Mesenchymal stem cell (in vitro differentiated cells and primary cell): ENCODE measurements around the gene C2CD3.
A peak's percentile ranks its signal among the peaks of the same experiment; 100 is the strongest.

Experiments
- DNase-seq: peaks from one replicate; pipeline ENCODE4 v3.0.0-alpha.2; 2013
- H2AFZ ChIP-seq: one replicate; pipeline ENCODE4 v1.6.1; 2013; ENCODE audit warnings: low read depth, mild to moderate bottlenecking, control low read depth, inconsistent platforms, low read length, moderate library complexity
- H2AK5ac ChIP-seq: 2 replicates; pipeline ENCODE4 v1.6.1; 2013; ENCODE audit warnings: low read length, moderate library complexity, mild to moderate bottlenecking, inconsistent platforms; ENCODE audit not compliant: severe bottlenecking
- H2BK120ac ChIP-seq: one replicate; pipeline ENCODE4 v1.6.1; 2013; ENCODE audit warnings: low read depth, mild to moderate bottlenecking, inconsistent platforms, low read length, moderate library complexity
- H2BK12ac ChIP-seq, 2 experiments: one replicate each; pipeline ENCODE4 v1.6.1; 2013; ENCODE audit warnings: inconsistent platforms in 2 of 2, low read length in 2 of 2, mild to moderate bottlenecking in 2 of 2, moderate library complexity in 2 of 2, control low read depth in 1 of 2
- H2BK15ac ChIP-seq: one replicate; pipeline ENCODE4 v1.6.1; 2013; ENCODE audit warnings: mild to moderate bottlenecking, low read depth, inconsistent platforms; ENCODE audit not compliant: poor library complexity, severe bottlenecking
- H2BK5ac ChIP-seq: 2 replicates; pipeline ENCODE4 v1.6.1; 2013; ENCODE audit warnings: low read depth, mild to moderate bottlenecking, low read length, control low read depth, inconsistent platforms; ENCODE audit not compliant: poor library complexity, severe bottlenecking
- H3K14ac ChIP-seq, 2 experiments: one replicate each; pipeline ENCODE4 v1.6.1; 2013; ENCODE audit warnings: inconsistent platforms in 2 of 2, low read length in 2 of 2, control low read depth in 1 of 2, mild to moderate bottlenecking in 1 of 2, moderate library complexity in 1 of 2
- H3K18ac ChIP-seq, 2 experiments: one replicate each; pipeline ENCODE4 v1.6.1; 2013; ENCODE audit warnings: inconsistent platforms in 2 of 2, low read length in 2 of 2, control low read depth in 1 of 2, low read depth in 1 of 2, mild to moderate bottlenecking in 1 of 2
- H3K23ac ChIP-seq, 2 experiments: one replicate each; pipeline ENCODE4 v1.6.1; 2013; ENCODE audit warnings: inconsistent platforms in 2 of 2, low read length in 2 of 2, mild to moderate bottlenecking in 2 of 2, moderate library complexity in 2 of 2, control low read depth in 1 of 2
- H3K27ac ChIP-seq: 2 replicates; pipeline ENCODE4 v1.5.1; 2013; ENCODE audit warnings: mild to moderate bottlenecking, moderate library complexity, low read length, control low read depth, inconsistent platforms; ENCODE audit not compliant: poor library complexity, severe bottlenecking
- H3K27me3 ChIP-seq, 2 experiments: 2 replicates each; pipeline versions ENCODE4 v1.6.1 to v1.7.0; 2013; ENCODE audit warnings: low read length in 2 of 2, mild to moderate bottlenecking in 2 of 2, moderate library complexity in 2 of 2, control low read depth in 1 of 2, inconsistent platforms in 1 of 2; ENCODE audit not compliant: control insufficient read depth in 1 of 2, insufficient read depth in 1 of 2
- H3K36me3 ChIP-seq, 2 experiments: 2 replicates each; pipeline versions ENCODE4 v1.6.1 to v1.7.0; 2013; ENCODE audit warnings: low read length in 2 of 2, control low read depth in 1 of 2, inconsistent platforms in 1 of 2, low read depth in 1 of 2, mild to moderate bottlenecking in 1 of 2; ENCODE audit not compliant: insufficient read depth in 2 of 2, control insufficient read depth in 1 of 2
- H3K4ac ChIP-seq, 2 experiments: one replicate each; pipeline ENCODE4 v1.6.1; 2013; ENCODE audit warnings: inconsistent platforms in 2 of 2, low read length in 2 of 2, mild to moderate bottlenecking in 2 of 2, moderate library complexity in 2 of 2, control low read depth in 1 of 2, low read depth in 1 of 2
- H3K4me1 ChIP-seq: 2 replicates; pipeline ENCODE4 v1.6.1; 2013; ENCODE audit warnings: low read depth, low read length, control low read depth; ENCODE audit not compliant: control insufficient read depth, insufficient read depth
- H3K4me2 ChIP-seq: 2 replicates; pipeline ENCODE4 v1.6.1; 2013; ENCODE audit warnings: low read length, mild to moderate bottlenecking, inconsistent platforms; ENCODE audit not compliant: poor library complexity, severe bottlenecking
- H3K4me3 ChIP-seq, 2 experiments: 2 replicates each; pipeline versions ENCODE4 v1.5.1 to v1.7.0; 2013; ENCODE audit warnings: low read length in 2 of 2, mild to moderate bottlenecking in 2 of 2, control low read depth in 1 of 2, low read depth in 1 of 2; ENCODE audit not compliant: insufficient read depth in 1 of 2
- H3K79me1 ChIP-seq: replicated peaks from 2 replicates; pipeline ENCODE4 v1.6.1; 2013; ENCODE audit warnings: mild to moderate bottlenecking, control low read depth, low read length, inconsistent platforms; ENCODE audit not compliant: poor library complexity, severe bottlenecking
- H3K9ac ChIP-seq: 2 replicates; pipeline ENCODE4 v1.7.0; 2013; ENCODE audit warnings: mild to moderate bottlenecking, low read length, moderate library complexity
- H3K9me3 ChIP-seq: 2 replicates; pipeline ENCODE4 v1.7.0; 2013; ENCODE audit warnings: mild to moderate bottlenecking, low read length; ENCODE audit not compliant: control insufficient read depth
- H4K8ac ChIP-seq: one replicate; pipeline ENCODE4 v1.6.1; 2013; ENCODE audit warnings: inconsistent platforms, mild to moderate bottlenecking, low read length, moderate library complexity
- H4K91ac ChIP-seq: one replicate; pipeline ENCODE4 v1.6.1; 2013; ENCODE audit warnings: mild to moderate bottlenecking, low read length, inconsistent platforms
- WGBS: methylation state at CpG from one replicate; pipeline ENCODE4 v1.1.7; 2013; ENCODE audit warnings: mixed read lengths; 5-methylcytosine and 5-hydroxymethylcytosine counted together

The C2CD3 gene

DNA sequence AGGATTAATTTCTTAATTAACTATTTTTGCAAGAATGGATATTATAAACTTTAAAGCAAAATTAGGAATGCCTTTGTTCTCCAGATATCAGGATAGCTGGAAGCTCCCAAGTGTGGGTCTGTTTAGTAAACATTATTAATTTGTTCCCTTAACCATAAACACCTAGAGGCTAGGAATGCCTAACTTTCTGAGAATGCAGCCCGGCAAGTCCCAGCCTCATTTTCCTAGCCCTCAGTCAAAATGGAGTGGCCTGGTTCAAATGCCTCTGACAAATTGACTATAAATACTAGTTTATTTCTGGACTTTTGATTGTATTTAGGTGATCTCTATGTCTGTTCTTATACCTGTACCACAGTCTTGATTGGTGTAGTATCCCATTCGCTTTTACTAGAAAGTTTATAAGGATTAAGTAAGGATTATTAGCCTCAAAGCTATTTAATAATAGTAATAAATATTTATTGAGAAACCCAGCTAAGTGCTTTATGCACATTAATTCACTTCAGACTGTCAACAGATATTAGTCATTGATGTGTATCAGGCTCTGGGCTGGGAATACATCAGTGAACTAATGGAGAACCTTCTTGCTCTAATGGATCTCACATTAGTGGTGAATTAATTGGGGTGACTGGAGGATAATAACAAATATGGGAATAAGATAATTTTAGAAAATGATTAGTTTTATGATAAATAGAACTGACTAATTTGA is 26.1 kb upstream of the C2CD3 start:
- Histone ChIP-seq H3K27ac (no peak overlapping the region), H4K8ac (no peak overlapping the region), H3K14ac (no peak overlapping the region), H3K4me3 (no peak overlapping the region), H3K27me3 (no peaks in the 10 kb centered on the region), H3K4ac (no peak overlapping the region), H3K4me2 (no peak overlapping the region), H3K18ac (no peak overlapping the region), H3K36me3 (peaks cover 0 to 16% of the 10 kb centered on the region in 2 experiments), H2BK5ac (no peak overlapping the region), H3K9me3 (no peaks in the 10 kb centered on the region), H2BK120ac (no peak overlapping the region), H3K79me1 (peaks cover 4% of the 10 kb centered on the region), H3K4me1 (peaks cover 1% of the 10 kb centered on the region), H3K23ac (no peak overlapping the region), H3K9ac (no peak overlapping the region), H2BK12ac (no peak overlapping the region), H2BK15ac (no peak overlapping the region), H2AK5ac (no peak overlapping the region), H4K91ac (no peak overlapping the region), H2AFZ (no peak overlapping the region)
- peak; percentile 17 for DNase-seq
- no CpG with 5 or more reads among the region's 2 CpGs for WGBS

DNA sequence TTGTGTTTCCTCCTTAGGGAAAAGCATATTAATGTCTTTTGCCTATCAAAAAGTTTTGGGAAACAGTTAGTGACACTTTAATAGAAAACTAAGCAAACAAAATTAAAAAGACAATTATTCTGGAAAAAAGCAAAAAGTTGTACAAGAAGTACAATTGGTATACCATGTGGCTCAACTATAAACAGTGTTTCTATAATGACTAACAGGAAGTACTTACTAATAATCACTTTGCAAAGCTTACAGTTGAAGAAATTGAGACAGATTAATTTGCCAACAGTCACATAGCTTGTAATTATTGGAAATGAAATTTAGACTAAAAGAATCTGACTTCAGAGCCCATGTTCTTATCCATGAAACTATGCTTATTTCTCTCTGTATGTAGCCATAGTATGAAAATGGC is 25.0 kb upstream of the C2CD3 start:
- Histone ChIP-seq H3K27ac (no peak overlapping the region), H3K9me3 (no peaks in the 10 kb centered on the region), H3K27me3 (no peaks in the 10 kb centered on the region), H3K23ac (no peak overlapping the region), H3K36me3 (peaks cover 8 to 26% of the 10 kb centered on the region in 2 experiments), H2BK5ac (no peak overlapping the region), H2BK120ac (no peak overlapping the region), H2BK15ac (no peak overlapping the region), H3K9ac (no peak overlapping the region), H2BK12ac (no peak overlapping the region), H3K4me2 (no peak overlapping the region), H3K4me1 (peaks cover 4% of the 10 kb centered on the region), H3K18ac (no peak overlapping the region), H3K4ac (no peak overlapping the region), H3K79me1 (peaks cover 14% of the 10 kb centered on the region), H2AK5ac (no peak overlapping the region), H3K4me3 (no peak overlapping the region), H3K14ac (no peak overlapping the region), H4K91ac (no peak overlapping the region), H4K8ac (no peak overlapping the region), H2AFZ (no peak overlapping the region)
- peak; percentile 13 for DNase-seq

DNA sequence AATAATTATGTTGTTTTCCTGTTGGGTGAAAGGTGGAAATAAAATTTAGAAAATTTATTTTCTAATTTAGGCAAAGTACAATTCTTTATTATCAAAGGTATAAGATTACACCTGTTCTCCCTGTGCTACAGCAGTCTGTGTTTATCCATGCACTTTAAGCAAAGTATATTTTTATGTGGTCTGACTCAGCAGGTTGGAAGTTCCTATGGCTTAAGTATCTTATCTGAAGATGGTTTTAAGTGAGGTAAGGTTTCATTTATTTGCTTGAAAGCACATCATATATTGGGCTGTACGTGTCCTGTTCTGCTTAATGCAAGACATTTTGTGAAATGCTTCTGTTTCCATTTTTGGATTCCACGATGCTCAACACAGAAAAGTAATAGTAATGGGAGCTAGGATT is 14.9 kb upstream of the C2CD3 start:
- Histone ChIP-seq H3K4me3 (no peak overlapping the region), H2BK120ac (no peak overlapping the region), H3K4ac (no peak overlapping the region), H3K36me3 (peaks cover 16% of the 10 kb centered on the region in 2 experiments), H2BK5ac (no peak overlapping the region), H3K27me3 (no peaks in the 10 kb centered on the region), H3K79me1 (no peaks in the 10 kb centered on the region), H3K14ac (no peak overlapping the region), H3K9me3 (no peaks in the 10 kb centered on the region), H3K27ac (no peak overlapping the region), H2AK5ac (no peak overlapping the region), H2BK15ac (no peak overlapping the region), H3K18ac (no peak overlapping the region), H4K91ac (no peak overlapping the region), H3K9ac (no peak overlapping the region), H3K4me1 (peaks cover 8% of the 10 kb centered on the region), H2AFZ (no peak overlapping the region), H3K23ac (no peak overlapping the region), H2BK12ac (no peak overlapping the region), H4K8ac (no peak overlapping the region), H3K4me2 (no peak overlapping the region)
- peak; percentile 38 for DNase-seq
- WGBS: 63% methylated on average over 2 of the region's 2 CpGs

DNA sequence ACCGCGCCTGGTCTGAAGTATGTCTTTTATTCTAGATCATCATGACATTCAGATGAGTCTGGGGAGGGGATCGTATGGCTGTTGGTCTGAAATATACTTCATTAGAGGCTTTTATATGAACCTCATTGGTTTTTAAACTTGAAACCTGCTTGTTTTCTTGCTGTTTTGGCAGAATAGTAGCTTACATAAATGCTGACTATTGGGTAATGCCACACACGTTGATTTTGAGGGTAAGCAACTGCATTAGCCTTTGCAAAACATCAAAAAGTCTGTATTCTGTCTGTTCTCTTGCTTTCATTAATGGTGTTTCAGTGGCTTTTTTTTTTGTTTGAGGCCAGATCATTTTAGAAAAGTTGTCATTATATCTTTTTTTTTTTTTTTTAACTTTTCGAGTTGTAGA is 14.5 kb upstream of the C2CD3 start:
- 93% methylated on average over 4 of the region's 5 CpGs for WGBS
- H3K4me3 ChIP-seq: no peak overlapping the region
- no peak overlapping the region for H3K4me2 ChIP-seq
- no peak overlapping the region for H3K18ac ChIP-seq
- H3K4me1 ChIP-seq: peaks cover 8% of the 10 kb centered on the region
- no peak overlapping the region for H4K8ac ChIP-seq
- H3K4ac ChIP-seq: no peak overlapping the region
- no peak overlapping the region for H2BK5ac ChIP-seq
- H3K9ac ChIP-seq: no peak overlapping the region
- no peak overlapping the region for H2BK120ac ChIP-seq
- H4K91ac ChIP-seq: no peak overlapping the region
- H3K23ac ChIP-seq: no peak overlapping the region
- peaks cover 12 to 16% of the 10 kb centered on the region in 2 experiments for H3K36me3 ChIP-seq
- H3K27ac ChIP-seq: no peak overlapping the region
- H2AFZ ChIP-seq: no peak overlapping the region
- no peaks in the 10 kb centered on the region for H3K9me3 ChIP-seq
- no peak overlapping the region for H2BK12ac ChIP-seq
- no peaks in the 10 kb centered on the region for H3K79me1 ChIP-seq
- no peaks in the 10 kb centered on the region for H3K27me3 ChIP-seq
- H2AK5ac ChIP-seq: no peak overlapping the region
- no peak for DNase-seq
- no peak overlapping the region for H3K14ac ChIP-seq
- no peak overlapping the region for H2BK15ac ChIP-seq
